Mesendoderm (in vitro differentiated cells): ENCODE data around the gene ZDHHC11B.

Experiments used
- DNase-seq: peaks from one replicate; pipeline ENCODE4 v3.0.0; 2013
- H2AK5ac ChIP-seq: 2 replicates; pipeline ENCODE4 v1.6.1; 2013; ENCODE audit warnings: low read length, inconsistent platforms
- H2BK120ac ChIP-seq: 2 replicates; pipeline ENCODE4 v1.6.1; 2013; ENCODE audit warnings: low read depth, mild to moderate bottlenecking, low read length, moderate library complexity, mixed read lengths
- H2BK15ac ChIP-seq: replicated peaks from 2 replicates; pipeline ENCODE4 v1.6.1; 2013; ENCODE audit warnings: low read depth, mild to moderate bottlenecking, moderate library complexity
- H2BK5ac ChIP-seq: 2 replicates; pipeline ENCODE4 v1.6.1; 2013; ENCODE audit warnings: low read length, inconsistent platforms
- H3K18ac ChIP-seq: 2 replicates; pipeline ENCODE4 v1.6.1; 2013; ENCODE audit warnings: mild to moderate bottlenecking, low read length, mixed read lengths
- H3K23ac ChIP-seq: one replicate; pipeline ENCODE4 v1.6.1; 2013; ENCODE audit warnings: low read length
- H3K27ac ChIP-seq: 2 replicates; pipeline ENCODE4 v1.5.1; 2013; ENCODE audit warnings: low read depth, mild to moderate bottlenecking, inconsistent platforms, low read length, moderate library complexity
- H3K27me3 ChIP-seq: 2 replicates; pipeline ENCODE4 v1.6.1; 2013; ENCODE audit warnings: low read length, control low read depth, mild to moderate bottlenecking, inconsistent platforms; ENCODE audit not compliant: insufficient read depth, poor library complexity
- H3K36me3 ChIP-seq: 2 replicates; pipeline ENCODE4 v1.6.1; 2013; ENCODE audit warnings: low read length, inconsistent platforms; ENCODE audit not compliant: control insufficient read depth, insufficient read depth
- H3K4ac ChIP-seq: one replicate; pipeline ENCODE4 v1.6.1; 2013; ENCODE audit warnings: low read depth, mild to moderate bottlenecking, low read length, moderate library complexity
- H3K4me1 ChIP-seq: 2 replicates; pipeline ENCODE4 v1.6.1; 2013; ENCODE audit warnings: low read depth, low read length, inconsistent platforms; ENCODE audit not compliant: control insufficient read depth
- H3K4me2 ChIP-seq: 2 replicates; pipeline ENCODE4 v1.6.1; 2013; ENCODE audit warnings: low read length
- H3K4me3 ChIP-seq: 2 replicates; pipeline ENCODE4 v1.5.1; 2013; ENCODE audit warnings: mild to moderate bottlenecking, low read length
- H3K56ac ChIP-seq: one replicate; pipeline ENCODE4 v1.6.1; 2013; ENCODE audit warnings: low read length
- H3K79me1 ChIP-seq: 2 replicates; pipeline ENCODE4 v1.6.1; 2013; ENCODE audit warnings: low read length, inconsistent platforms
- H3K79me2 ChIP-seq: 2 replicates; pipeline ENCODE4 v1.6.1; 2013; ENCODE audit warnings: mild to moderate bottlenecking, low read length; ENCODE audit not compliant: control insufficient read depth, insufficient read depth
- H3K9ac ChIP-seq: 2 replicates; pipeline ENCODE4 v1.6.1; 2013; ENCODE audit warnings: low read length, inconsistent platforms
- H4K5ac ChIP-seq: one replicate; pipeline ENCODE4 v1.6.1; 2013; ENCODE audit warnings: low read length
- H4K8ac ChIP-seq: one replicate; pipeline ENCODE4 v1.6.1; 2013; ENCODE audit warnings: low read depth, mild to moderate bottlenecking, control low read depth, low read length, moderate library complexity
- WGBS: extraction: QIAGEN DNeasy Blood & Tissue Kit; methylation state at CpG from one replicate; pipeline ENCODE4 v1.1.7; 2013; ENCODE audit warnings: low lambda C conversion rate, missing lambda C conversion rate; ENCODE audit not compliant: insufficient coverage; ENCODE audit errors: extremely low coverage; 5-methylcytosine and 5-hydroxymethylcytosine counted together

ZDHHC11B gene

GRCh38 chr5:673831-674629, 110.5 kb downstream of the ZDHHC11B start:
- no peak overlapping the region for H2AK5ac ChIP-seq
- H3K27ac ChIP-seq = no peak overlapping the region
- no peak overlapping the region for H4K8ac ChIP-seq
- no peaks in the 10 kb centered on the region for H3K79me1 ChIP-seq
- no peak overlapping the region for H2BK15ac ChIP-seq
- H2BK120ac ChIP-seq = no peak overlapping the region
- H4K5ac ChIP-seq = no peak overlapping the region
- H3K9ac ChIP-seq = no peak overlapping the region
- H3K23ac ChIP-seq = no peak overlapping the region
- H3K4me2 ChIP-seq = no peak overlapping the region
- H3K4me3 ChIP-seq = no peak overlapping the region
- no peaks in the 10 kb centered on the region for H3K4me1 ChIP-seq
- DNase-seq = no peak
- WGBS = no CpG with 5 or more reads among the region's 27 CpGs
- H3K4ac ChIP-seq = no peak overlapping the region
- H3K27me3 ChIP-seq = no peaks in the 10 kb centered on the region
- H3K56ac ChIP-seq = no peak overlapping the region
- H3K79me2 ChIP-seq = no peaks in the 10 kb centered on the region
- H3K18ac ChIP-seq = no peak overlapping the region
- H3K36me3 ChIP-seq = no peaks in the 10 kb centered on the region
- H2BK5ac ChIP-seq = no peak overlapping the region

- no peak overlapping the region for H2BK120ac ChIP-seq
- no peak overlapping the region for H3K18ac ChIP-seq
- H3K36me3 ChIP-seq = no peaks in the 10 kb centered on the region
- no peak overlapping the region for H3K9ac ChIP-seq
- H2AK5ac ChIP-seq = no peak overlapping the region
- no peaks in the 10 kb centered on the region for H3K79me2 ChIP-seq
- no peak overlapping the region for H3K56ac ChIP-seq
- no peak overlapping the region for H4K8ac ChIP-seq
- no peaks in the 10 kb centered on the region for H3K79me1 ChIP-seq
- H3K27me3 ChIP-seq = no peaks in the 10 kb centered on the region
- H3K4ac ChIP-seq = no peak overlapping the region
- DNase-seq = peak; percentile 35
- WGBS = no CpG with 5 or more reads among the region's 19 CpGs
- H2BK5ac ChIP-seq = no peak overlapping the region
- H4K5ac ChIP-seq = no peak overlapping the region
- no peak overlapping the region for H3K27ac ChIP-seq
- H3K4me1 ChIP-seq = no peaks in the 10 kb centered on the region
- H3K4me3 ChIP-seq = no peak overlapping the region
- H3K4me2 ChIP-seq = no peak overlapping the region
- no peak overlapping the region for H2BK15ac ChIP-seq
- H3K23ac ChIP-seq = no peak overlapping the region
These were observed 111.2 kb downstream of the ZDHHC11B start for GRCh38 chr5:673161-673830.

GRCh38 chr5:672329-673160, 112.0 kb downstream of the ZDHHC11B start:
- no peak overlapping the region for H2AK5ac ChIP-seq
- H3K4me1 ChIP-seq = no peaks in the 10 kb centered on the region
- H2BK15ac ChIP-seq = no peak overlapping the region
- no peak overlapping the region for H4K8ac ChIP-seq
- H3K4ac ChIP-seq = no peak overlapping the region
- H3K56ac ChIP-seq = no peak overlapping the region
- H3K23ac ChIP-seq = no peak overlapping the region
- no peak overlapping the region for H3K9ac ChIP-seq
- no CpG with 5 or more reads among the region's 27 CpGs for WGBS
- no peak overlapping the region for H2BK5ac ChIP-seq
- no peaks in the 10 kb centered on the region for H3K36me3 ChIP-seq
- H3K79me2 ChIP-seq = no peaks in the 10 kb centered on the region
- H3K27ac ChIP-seq = no peak overlapping the region
- H3K27me3 ChIP-seq = no peaks in the 10 kb centered on the region
- H3K79me1 ChIP-seq = no peaks in the 10 kb centered on the region
- H2BK120ac ChIP-seq = no peak overlapping the region
- no peak overlapping the region for H3K4me2 ChIP-seq
- peak; percentile 95 for DNase-seq
- no peak overlapping the region for H3K18ac ChIP-seq
- H4K5ac ChIP-seq = no peak overlapping the region
- no peak overlapping the region for H3K4me3 ChIP-seq

GRCh38 chr5:671459-672328, 112.8 kb downstream of the ZDHHC11B start:
- no peak overlapping the region for H3K9ac ChIP-seq
- no peaks in the 10 kb centered on the region for H3K4me1 ChIP-seq
- no peaks in the 10 kb centered on the region for H3K27me3 ChIP-seq
- H2BK5ac ChIP-seq = no peak overlapping the region
- no peaks in the 10 kb centered on the region for H3K36me3 ChIP-seq
- H4K8ac ChIP-seq = no peak overlapping the region
- no peak overlapping the region for H2AK5ac ChIP-seq
- H3K27ac ChIP-seq = no peak overlapping the region
- no peak overlapping the region for H2BK15ac ChIP-seq
- H3K79me1 ChIP-seq = no peaks in the 10 kb centered on the region
- no peak overlapping the region for H3K4me2 ChIP-seq
- H3K56ac ChIP-seq = no peak overlapping the region
- H4K5ac ChIP-seq = no peak overlapping the region
- no peak overlapping the region for H3K4ac ChIP-seq
- no peak overlapping the region for H3K18ac ChIP-seq
- WGBS = no CpG with 5 or more reads among the region's 27 CpGs
- no peak overlapping the region for H3K23ac ChIP-seq
- no peak overlapping the region for H2BK120ac ChIP-seq
- peak; percentile 80 for DNase-seq
- no peaks in the 10 kb centered on the region for H3K79me2 ChIP-seq
- no peak overlapping the region for H3K4me3 ChIP-seq

- Histone ChIP-seq H3K27ac (no peak overlapping the region), H2BK5ac (no peak overlapping the region), H3K79me1 (no peaks in the 10 kb centered on the region), H3K18ac (no peak overlapping the region), H3K4me1 (no peaks in the 10 kb centered on the region), H3K9ac (no peak overlapping the region), H2BK15ac (no peak overlapping the region), H3K56ac (no peak overlapping the region), H3K27me3 (no peaks in the 10 kb centered on the region), H3K23ac (no peak overlapping the region), H3K79me2 (no peaks in the 10 kb centered on the region), H3K4ac (no peak overlapping the region), H2BK120ac (no peak overlapping the region), H3K4me2 (no peak overlapping the region), H4K8ac (no peak overlapping the region), H3K4me3 (no peak overlapping the region), H3K36me3 (no peaks in the 10 kb centered on the region), H4K5ac (no peak overlapping the region), H2AK5ac (no peak overlapping the region)
- DNase-seq = no peak
- no CpG with 5 or more reads among the region's 33 CpGs for WGBS
These were observed 113.9 kb downstream of the ZDHHC11B start for GRCh38 chr5:670396-671270.
